Renal cortical epithelial cell (primary cell): ENCODE measurements around the gene ZCCHC18. TPM values are rescaled to one million over a fixed set of nuclear protein-coding genes. Genes with fewer than 3 reads are reported as not detected.
"Not testable (repeated sequence)": the region's sequence is repeated elsewhere in the genome, so short reads cannot be mapped to it uniquely, and the experiment has no call there.

Experiments used
- DNase-seq: peaks from one replicate; pipeline ENCODE4 v3.0.0-alpha.2; 2011; ENCODE audit warnings: low read depth
- total RNA-seq: library from RNA; depleted of rRNA; stranded (reverse); fragments of >200 nt; gene quantifications from 2 replicates; pipeline ENCODE4 v1.2.3, GENCODE V29; 2014

Gene ZCCHC18
- 2.9 and 13.9 TPM in 2 replicates for total RNA-seq

- DNase-seq, result peak; percentile 6
These were observed at the start of gene ZCCHC18 for GRCh38 chrX:104112326-104112951. ZCCHC18 (plus strand) TSS chrX:104112523; CDS start chrX:104114112, 1,589 bp downstream.

- not testable (repeated sequence) for DNase-seq
These were observed 49.7 kb upstream of the ZCCHC18 start for GRCh38 chrX:104062636-104063035.

- DNase-seq, result not testable (repeated sequence)
These were observed 36.4 kb upstream of the ZCCHC18 start, which contains the start of gene TMSB15C for GRCh38 chrX:104075778-104076445. TMSB15C (minus strand) TSS chrX:104076236.

- DNase-seq, result not testable (repeated sequence)
These were observed 34.5 kb upstream of the ZCCHC18 start for GRCh38 chrX:104077854-104078253.

- no peak for DNase-seq
These were observed 28.3 kb upstream of the ZCCHC18 start for GRCh38 chrX:104084063-104084462.

- no peak for DNase-seq
These were observed 27.6 kb upstream of the ZCCHC18 start for GRCh38 chrX:104084534-104085277.

GRCh38 chrX:104085477-104085876 lies 26.8 kb upstream of the ZCCHC18 start:
- DNase-seq, result no peak

GRCh38 chrX:104085919-104086318 lies 26.4 kb upstream of the ZCCHC18 start:
- no peak for DNase-seq

- peak; percentile 81 for DNase-seq
These were observed 14.0 kb upstream of the ZCCHC18 start for GRCh38 chrX:104098151-104098808.

- DNase-seq, result no peak
These were observed 13.4 kb upstream of the ZCCHC18 start for GRCh38 chrX:104098919-104099318.

GRCh38 chrX:104104676-104105075 lies 7.6 kb upstream of the ZCCHC18 start:
- DNase-seq, result no peak

- DNase-seq, result no peak
These were observed 6.7 kb upstream of the ZCCHC18 start for GRCh38 chrX:104105330-104106262.

- DNase-seq, result no peak
These were observed 3.4 kb upstream of the ZCCHC18 start for GRCh38 chrX:104108955-104109354.

- DNase-seq, result not testable (repeated sequence)
These were observed 1.7 kb upstream of the ZCCHC18 start for GRCh38 chrX:104110491-104111240.

GRCh38 chrX:104113222-104113965 lies 1.1 kb downstream of the ZCCHC18 start:
- DNase-seq, result peak; percentile 25

GRCh38 chrX:104117759-104118158 lies 5.4 kb downstream of the ZCCHC18 start:
- DNase-seq, result no peak

- DNase-seq, result no peak
These were observed 6.4 kb downstream of the ZCCHC18 start for GRCh38 chrX:104118765-104119164.

GRCh38 chrX:104122829-104123228 lies 10.5 kb downstream of the ZCCHC18 start:
- no peak for DNase-seq

GRCh38 chrX:104126856-104127255 lies 14.5 kb downstream of the ZCCHC18 start:
- no peak for DNase-seq

GRCh38 chrX:104130808-104131207 lies 18.5 kb downstream of the ZCCHC18 start:
- DNase-seq, result no peak
